GM18873 (cell line): ENCODE measurements around the gene FRMD4B.

Source experiments
- ATAC-seq: cut with Tn5 transposase; IDR thresholded peaks from one replicate; pipeline ENCODE4 v1.9.1; 2021; ENCODE audit warnings: mild to moderate bottlenecking, moderate library complexity, moderate number of reproducible peaks; ENCODE audit not compliant: unreplicated experiment, low FRiP score

Gene FRMD4B

DNA sequence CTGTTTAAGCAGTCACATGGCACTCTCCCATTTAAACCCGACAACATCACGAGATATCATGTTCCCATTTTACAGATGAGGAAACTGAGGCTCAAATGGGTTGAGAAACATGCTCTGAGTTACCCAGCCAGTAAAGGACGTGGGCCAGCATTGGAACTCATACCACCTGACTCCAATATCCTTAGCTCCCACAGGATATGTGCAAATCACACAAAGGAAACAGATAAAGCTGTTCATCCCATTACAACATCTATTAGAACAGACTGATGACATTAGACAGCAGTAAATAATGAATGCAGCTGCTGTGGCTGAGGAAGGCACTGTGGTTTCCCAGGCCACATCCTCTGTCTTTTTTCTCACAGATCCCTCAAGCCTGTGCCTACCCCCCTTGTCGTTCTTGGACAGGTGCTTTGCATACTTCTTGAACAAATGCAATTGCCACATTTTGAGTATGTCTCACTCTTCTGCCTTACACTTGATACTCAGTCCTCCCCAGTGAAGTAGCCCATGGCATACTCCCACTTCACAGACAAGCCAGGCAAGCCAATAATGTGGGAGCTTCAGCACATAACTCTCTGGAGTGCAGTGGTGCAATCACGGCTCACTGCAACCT is 17.7 kb downstream of the FRMD4B start:
- peak; percentile 99 for ATAC-seq

DNA sequence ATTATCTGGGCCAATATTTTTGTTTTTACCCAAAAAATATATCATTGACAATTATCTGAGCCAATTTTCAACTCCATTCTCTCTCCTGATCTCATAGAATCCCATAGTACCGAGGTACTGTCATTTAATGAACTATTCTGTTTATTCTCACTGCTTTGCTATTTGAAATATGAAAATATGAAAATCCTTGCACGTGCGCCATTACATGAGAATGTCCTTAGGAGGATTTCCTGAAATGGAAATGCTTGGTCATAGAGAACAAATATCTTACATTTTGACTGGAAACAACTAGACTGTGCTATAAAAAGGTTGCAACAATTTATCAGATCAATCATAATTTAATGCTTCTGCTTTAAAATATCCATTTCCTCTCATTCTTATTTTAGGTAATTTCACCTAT is 18.3 kb downstream of the FRMD4B start:
- no peak for ATAC-seq

DNA sequence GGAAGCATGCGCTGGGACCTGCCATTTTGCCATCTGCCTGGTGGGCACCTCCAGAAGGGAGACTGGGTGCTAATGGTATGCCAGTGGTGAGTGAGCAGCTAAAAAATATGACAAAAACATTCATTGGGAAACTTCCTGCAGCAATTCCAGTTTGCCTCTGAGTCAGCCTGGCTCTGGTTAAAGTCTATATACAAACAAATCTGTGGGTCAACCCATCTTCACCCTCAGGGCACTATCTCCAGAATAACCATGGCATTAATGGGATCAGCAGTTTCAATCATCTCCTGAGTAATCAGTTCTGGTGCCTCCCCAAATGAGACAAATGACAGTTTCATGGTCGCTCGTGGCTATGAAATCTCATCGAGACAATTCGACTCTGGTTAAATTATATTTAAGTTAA is 21.5 kb downstream of the FRMD4B start:
- ATAC-seq, result no peak

DNA sequence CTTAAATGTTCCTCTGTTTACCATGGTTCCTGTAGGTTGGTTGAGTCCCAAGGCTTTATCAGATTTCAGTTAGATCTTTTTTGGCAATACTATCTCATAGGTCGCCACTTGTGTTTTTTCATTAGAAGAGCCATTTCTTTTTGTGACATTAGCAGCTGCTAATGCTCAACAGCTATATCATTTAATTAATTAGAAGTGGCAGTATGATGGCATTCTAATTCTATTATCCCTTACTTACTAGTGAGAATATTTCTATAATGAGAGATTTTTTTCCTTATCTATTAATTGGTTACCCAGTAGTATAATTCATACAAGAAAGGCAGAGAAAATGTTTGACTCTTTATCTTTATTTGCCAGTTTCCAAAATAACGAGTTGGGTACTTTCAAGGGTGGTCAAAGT is 25.2 kb downstream of the FRMD4B start:
- no peak for ATAC-seq

DNA sequence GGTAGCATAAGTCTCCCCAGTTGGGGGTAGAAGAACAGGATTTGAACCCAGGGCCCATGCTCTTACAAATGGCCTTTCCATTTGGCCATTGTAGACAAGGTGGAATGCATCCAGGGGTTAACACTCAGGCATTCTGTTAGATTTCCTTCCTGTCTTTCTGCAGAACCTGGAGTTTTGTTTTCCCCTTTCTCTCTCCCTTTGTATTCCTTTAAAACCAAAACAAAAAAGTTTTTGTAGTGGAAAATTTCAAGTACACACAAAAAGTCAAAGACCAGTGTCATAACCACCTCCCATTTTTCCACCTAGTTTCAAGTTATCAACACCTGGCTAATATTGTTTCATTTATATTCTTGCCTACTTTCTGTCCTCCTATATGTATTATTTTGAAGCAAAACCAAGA is 26.0 kb downstream of the FRMD4B start:
- ATAC-seq, result no peak

DNA sequence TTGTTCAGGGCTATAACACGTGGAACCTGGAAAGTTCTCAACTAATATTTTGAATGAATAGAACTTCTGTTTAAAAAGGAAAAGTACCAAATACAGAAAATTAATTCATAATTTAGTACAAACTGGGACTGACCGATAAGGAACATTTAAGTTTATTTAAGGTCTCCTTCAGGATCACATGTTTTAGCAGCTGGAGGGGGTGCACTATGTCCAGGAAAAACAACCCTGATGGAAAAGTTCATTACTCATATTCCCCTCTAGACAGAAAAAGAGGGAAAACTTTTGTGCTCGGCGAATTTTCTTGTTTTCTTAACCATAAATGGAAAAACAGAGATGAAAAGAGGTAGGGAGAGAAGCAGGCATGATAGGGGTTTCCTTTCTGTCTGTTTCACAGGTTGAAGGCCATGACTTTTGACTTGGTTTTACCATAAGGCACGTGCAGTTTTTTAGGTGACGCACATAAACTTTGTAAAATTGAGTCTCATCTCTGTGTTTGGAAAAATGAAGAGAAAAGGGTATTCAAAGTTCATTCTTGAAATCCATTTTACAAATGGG is 26.5 kb downstream of the FRMD4B start:
- ATAC-seq, result no peak

DNA sequence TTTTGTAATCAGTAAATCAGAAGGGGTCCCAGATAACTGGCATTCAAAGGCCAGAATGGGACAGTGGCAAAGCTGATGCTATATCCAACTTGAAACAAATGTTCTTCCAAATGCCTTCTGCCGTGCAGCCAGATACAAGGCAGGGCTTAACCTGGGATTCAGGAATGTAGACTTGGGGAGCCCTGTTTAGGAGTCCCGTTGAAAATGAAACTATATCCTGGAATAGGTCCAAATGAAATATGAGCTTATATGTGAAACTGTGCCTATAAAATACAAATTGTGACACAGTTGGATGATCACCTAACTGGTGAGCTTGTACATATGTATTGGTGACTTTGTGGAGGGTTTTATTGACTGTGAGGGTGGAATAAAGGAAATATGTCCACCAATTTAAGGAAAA is 28.7 kb downstream of the FRMD4B start:
- no peak for ATAC-seq

DNA sequence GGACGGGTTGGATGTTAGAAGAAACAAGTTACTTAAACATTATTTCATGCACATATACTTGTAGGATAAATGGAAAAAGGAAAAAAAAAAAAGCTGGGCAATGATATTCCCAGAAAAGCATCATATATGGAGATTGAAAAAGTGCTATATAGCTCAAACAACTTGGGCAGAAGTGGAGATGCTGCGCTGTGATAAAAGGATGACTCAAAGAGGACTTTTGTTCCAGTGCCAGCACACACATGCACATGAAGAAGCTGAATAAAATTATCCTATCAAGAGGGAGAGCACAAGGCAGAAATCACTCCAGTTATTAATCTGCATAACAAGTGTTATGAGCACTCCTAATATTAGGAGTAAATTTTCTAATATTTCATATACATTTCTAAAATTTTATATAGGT is 30.9 kb downstream of the FRMD4B start:
- ATAC-seq, result no peak

DNA sequence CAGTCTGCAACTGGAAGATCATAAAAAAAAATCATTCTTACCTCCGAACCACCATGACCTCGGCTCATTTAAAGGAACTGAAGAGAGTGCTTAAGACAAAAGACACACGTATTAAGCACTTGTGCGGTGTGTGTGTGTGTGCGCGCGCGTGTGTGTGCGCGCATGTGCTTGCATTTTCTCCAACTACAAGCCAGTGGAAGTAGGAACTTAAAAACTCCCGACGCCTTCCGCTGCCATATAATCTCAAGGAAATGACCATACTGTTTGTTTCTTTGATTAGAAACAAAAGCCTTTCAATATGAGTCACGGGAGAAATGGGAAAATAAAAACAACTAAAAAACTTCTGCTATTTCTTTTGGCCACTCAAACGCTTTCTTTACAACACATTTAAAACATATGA is 32.4 kb downstream of the FRMD4B start:
- no peak for ATAC-seq

DNA sequence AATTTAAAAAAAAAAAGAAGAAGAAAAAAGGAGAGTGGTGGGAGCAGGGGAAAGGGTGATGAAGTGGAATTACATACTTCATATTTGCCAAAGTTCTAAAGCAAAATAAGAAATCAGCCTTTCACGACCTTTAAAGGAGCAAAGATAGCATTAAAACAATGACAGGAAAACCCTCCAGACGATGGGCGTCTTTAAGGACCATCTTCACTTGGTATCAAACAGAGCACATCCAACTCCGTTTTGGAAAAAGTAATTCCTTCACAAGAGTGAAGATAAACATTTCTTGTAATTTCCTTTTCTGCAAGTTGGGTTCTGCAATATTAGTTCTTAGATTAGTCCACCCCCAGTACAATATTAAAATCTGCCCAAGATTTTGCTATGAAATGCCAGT is 32.8 kb downstream of the FRMD4B start:
- ATAC-seq, result no peak

DNA sequence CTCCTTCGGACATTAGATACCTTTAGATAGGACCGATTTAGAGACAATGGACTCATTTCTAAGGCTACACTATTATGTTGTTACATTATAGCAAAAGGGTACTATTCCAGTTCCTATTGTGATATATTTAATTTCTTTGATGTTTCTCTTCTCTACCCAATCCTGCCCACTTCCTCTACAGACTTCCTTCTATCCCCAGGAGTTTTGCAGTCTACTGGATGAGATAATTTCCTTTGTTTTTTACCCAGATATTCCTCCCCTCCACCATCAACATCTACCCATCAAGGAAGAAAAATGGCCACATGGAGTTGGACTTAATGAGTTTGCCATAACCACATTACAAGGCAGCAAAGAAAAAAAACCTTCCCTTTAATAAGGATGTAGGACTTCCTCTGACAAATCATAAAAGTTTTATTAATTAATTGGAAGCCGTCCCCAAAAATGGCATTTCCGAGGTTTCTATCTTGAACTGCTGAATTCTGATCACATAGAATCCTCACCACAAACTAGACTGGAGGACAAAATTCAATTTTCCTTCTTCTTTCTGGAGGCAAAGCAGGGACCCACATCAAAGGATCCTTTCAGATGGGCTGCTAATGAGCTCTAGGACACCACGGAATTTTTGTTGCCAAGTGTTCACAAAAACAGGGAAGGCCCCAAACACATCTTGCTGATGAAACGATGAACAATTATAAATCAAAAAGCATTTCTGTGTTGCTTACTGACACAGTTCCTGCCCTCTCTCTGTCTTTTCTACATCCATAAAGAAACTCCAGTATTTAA is 33.4 kb downstream of the FRMD4B start:
- ATAC-seq, result no peak

DNA sequence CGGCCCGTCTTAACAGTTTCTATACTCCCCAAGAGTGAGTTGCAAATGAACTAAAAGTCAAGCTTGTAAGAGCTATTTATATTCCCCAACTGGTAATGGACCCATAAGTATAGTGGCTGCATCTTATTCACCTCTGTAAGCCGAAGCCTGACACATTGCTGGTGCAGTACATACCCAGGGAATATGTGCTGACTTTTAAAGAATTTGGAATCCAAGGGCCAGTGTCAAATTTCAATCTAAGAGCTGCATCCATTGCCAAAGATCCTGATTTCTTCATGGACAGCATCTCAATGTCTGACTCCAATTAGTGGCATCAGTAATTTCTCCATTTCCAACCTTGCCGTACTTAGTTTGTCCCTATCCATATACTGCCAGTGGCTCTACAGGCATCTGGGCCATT is 42.0 kb downstream of the FRMD4B start:
- no peak for ATAC-seq

DNA sequence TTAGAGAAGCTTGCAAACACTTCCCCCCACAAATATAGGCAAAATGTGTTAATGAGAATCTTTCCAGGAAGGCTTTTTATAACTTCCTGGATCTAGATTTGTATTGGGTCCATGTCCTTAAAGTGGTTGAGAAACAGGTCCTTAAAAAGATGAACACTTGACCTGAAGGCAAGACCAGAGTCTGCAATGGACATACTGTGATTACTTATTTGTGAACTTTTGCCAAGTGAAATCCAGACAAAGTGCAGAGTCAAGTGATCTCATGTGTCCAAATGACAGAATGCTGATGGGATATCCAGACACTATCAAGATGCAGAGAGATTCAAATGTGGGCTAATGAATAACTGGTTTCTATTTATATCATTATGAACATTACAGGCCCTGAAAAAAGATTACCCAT is 43.8 kb downstream of the FRMD4B start:
- no peak for ATAC-seq

DNA sequence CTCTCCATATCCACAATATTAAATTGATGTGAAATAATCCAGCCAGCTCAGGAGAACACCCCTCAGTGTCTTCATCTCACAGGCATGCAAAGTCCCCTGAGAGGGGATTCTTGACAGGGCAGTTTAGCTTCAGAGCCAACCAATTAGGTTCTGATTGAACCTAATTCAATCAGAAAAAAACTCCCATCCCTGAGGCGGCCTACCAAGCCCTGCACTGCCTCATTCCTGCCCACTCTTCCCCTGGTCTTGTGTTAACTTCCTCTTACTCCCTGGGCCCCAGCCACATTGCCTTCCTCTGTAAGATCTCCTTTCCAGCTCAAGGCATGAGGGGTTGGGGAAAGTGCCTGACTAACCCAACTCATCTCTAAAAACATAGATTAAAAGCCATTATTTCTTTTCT is 46.1 kb downstream of the FRMD4B start:
- no peak for ATAC-seq

DNA sequence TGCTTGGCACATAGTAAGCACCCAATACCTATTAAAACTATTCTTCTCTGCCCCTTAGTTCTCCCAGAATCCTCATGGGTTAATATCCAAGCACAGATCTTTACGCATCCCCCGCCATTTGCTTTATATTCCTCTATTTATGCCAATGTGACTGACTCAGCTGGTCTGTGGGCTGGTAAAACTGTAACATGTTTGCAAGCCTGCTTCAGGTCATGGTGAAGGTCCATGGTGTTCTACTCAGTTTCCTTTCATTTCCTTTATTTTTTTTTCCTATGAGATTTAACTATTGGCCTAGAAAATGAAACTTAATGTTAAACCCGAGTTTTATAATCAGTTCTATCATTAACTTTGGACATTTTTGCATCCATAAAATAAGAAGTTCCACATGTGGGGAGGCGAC is 47.0 kb downstream of the FRMD4B start:
- ATAC-seq, result no peak

DNA sequence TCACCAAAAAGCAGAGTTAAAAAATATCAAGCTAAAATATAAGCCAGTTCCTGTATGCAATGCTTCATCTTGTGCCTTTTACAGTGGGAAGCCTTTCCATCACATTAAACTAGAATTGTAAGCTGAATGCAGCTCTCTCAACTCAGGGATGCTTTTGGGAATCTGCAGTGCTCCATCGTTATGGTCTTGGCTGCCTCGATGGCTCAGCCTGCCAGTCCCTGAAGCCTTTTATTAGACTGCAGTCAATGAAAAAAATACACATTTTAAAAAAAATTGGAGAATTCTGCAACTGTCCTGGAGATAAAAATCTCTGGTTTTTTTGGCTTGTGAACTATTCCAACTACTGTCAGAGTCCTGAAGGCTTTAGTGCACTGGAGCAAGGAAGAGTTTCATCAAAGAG is 53.0 kb downstream of the FRMD4B start:
- no peak for ATAC-seq

DNA sequence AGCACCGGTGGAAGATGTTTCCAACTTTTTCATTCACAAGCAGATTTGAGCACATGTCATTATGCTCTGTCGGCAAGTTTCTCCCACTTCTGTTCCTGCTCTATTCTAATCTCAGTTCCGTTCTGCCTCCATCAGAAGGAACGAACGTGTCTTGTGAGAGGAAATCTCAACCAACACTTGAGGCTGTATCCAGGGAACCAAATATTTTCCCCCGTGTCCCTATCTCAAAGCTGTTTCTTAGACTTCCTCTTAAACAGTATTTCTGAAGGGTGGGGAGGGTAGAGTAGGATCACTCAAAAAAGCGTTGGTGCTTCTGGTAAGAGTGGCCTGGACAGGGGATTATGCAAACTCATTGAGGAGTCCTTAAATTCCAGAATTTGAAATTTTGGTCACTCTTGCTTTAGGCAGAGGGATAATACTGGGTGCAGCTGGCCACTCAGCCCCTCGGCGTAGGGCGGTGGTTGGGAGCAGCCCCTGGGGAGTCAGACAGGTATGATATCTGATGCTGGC is 54.9 kb downstream of the FRMD4B start:
- ATAC-seq, result no peak

DNA sequence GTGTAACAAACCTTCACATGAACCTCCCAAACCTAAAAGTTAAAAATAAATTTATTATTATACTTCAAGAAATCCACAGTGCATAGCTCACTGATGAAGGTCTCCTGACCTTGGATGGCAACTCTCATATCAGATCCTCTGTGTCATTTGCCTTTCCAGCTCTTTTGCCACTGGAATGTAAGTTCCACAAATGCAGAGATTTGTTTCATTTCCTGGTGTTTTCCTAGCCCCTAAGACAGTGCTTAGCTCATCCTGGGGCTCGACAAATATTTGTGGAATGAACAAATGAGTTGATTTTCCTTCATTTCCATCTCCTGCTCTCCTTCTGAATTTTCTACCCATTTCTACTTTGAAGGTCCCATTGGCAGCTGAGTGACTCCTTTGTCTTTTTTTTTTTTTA is 56.0 kb downstream of the FRMD4B start:
- ATAC-seq, result no peak

DNA sequence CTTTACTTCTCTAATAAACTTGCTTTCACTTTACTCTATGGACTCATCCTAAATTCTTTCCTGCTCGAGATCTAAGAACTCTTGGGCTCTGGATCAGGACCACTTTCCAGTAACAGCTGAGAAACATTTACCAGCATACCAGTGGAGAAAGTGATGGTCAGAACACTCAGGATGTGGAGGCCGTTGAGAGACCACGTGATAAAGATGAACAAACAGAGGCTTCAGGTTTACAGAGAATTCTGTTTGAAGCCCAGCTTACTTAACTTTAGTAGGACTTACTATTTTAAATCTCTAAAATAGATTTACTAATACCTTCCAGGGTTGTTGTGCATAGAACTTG is 57.0 kb downstream of the FRMD4B start:
- ATAC-seq, result no peak

DNA sequence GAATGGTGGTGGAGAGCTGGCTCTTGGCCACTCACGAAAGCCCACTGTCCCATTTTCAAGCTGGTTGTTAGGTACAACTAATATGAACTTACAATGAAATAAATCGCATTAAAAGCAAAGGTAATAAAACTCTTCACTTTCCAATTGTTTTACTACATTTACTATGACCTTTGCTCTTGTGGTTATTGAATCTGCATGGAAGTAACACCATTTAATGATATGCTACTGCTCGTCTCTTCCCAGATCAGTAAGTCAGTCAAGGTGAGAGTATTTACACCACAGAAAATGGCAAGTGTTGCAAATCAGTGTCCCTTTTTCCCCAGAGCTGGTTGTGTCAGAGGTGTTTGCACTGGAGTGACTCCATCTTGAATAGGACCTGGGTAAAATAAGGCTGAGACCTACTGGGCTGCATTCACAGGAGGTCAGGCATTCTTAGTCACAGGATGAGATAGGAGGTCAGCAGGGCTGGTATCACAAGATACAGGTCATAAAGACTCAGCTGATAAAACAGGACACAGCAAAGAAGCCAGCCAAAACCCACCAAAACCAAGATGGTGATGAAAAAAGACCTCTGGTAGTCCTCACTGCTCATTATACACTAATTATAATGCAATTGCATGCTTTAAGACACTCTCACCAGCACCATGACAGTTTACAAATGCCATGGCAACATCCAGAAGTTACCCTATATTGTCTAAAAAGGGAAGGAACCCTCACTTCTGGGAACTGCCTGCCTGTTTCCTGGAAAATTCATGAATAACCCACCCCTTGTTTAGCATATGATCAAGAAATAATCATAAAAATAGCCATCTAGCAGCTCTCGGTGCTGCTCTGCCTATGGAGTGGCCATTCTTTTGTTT is 57.6 kb downstream of the FRMD4B start:
- no peak for ATAC-seq

DNA sequence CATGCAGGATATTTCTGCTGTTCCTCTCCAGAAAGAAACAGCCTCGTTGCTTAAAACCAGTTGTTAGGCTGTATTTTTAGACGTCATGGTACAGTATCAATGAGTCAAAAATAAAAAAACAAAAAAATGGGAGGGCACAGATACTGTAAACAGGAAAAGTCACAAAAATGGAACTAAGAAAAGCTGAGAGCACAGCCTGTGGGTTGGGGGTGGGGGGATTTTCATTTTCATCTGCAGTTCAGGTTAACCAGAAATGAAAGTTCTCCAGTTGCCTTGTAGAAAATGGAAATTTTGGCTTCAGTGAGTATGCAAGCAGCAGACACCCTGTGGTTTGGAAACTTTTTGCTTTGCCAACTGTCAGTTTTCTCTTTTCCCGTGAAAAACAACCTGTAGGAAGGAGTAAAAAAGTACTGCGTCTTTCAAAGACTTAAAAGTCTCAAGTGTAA is 59.0 kb downstream of the FRMD4B start:
- peak; percentile 91 for ATAC-seq
